Keratinocyte (primary cell): ENCODE measurements around the gene TBC1D10B. TPM values are rescaled to one million over a fixed set of nuclear protein-coding genes. Genes with fewer than 3 reads are reported as not detected.

Experiments used
- polyA plus RNA-seq, 5 experiments: library from polyadenylated mRNA; depleted of rRNA in 3 of 5; stranded (reverse) in 3 of 5; stranded (forward) in 1 of 5; unstranded in 1 of 5; fragments of >200 nt; gene quantifications; 1 replicate in 1 of 5; 2 replicates in 3 of 5; 3 replicates in 1 of 5; pipeline versions ENCODE4 v1.2.1 to v1.2.3, GENCODE V29; 2011 to 2012; ENCODE audit warnings: missing spikeins in 2 of 5, low read depth in 1 of 5, low replicate concordance in 1 of 5
- small RNA-seq, 3 experiments: library from RNA; depleted of rRNA; stranded (forward); fragments of <200 nt; gene quantifications; one replicate each; pipeline ENCODE3, GENCODE V24; 2012; ENCODE audit warnings: low read depth in 3 of 3, low replicate concordance in 1 of 3; ENCODE audit not compliant: insufficient read length in 3 of 3

The TBC1D10B gene
- polyA plus RNA-seq, 1 donor (not counting 4 experiments of a cell fraction or from before 2014, with no cell fraction given): 8.6 TPM

Small RNA genes within 50 kb of the gene (small RNA-seq; reads per million reads assigned to genes)
- 0.07 to 1.3 (median 0.33) reads per million in 3 experiments for gene RF00406

Other genes starting within 250 kb of the TBC1D10B start
- gene MAPK3, start 247.3 kb downstream of the TBC1D10B start, polyA plus RNA-seq: 42.0 to 64.9 TPM (median 60.8 TPM) in 3 replicates
- gene CORO1A, start 186.9 kb downstream of the TBC1D10B start, polyA plus RNA-seq: 2.8 to 5.5 TPM (median 3.0 TPM) in 3 replicates
- gene BOLA2B, start 176.8 kb downstream of the TBC1D10B start, polyA plus RNA-seq: 41.0 to 170 TPM (median 70.4 TPM) in 3 replicates
- gene SLX1A, start 176.6 kb downstream of the TBC1D10B start, polyA plus RNA-seq: 2.3 to 9.0 TPM (median 5.4 TPM) in 3 replicates
- 4.7 to 10.1 TPM (median 8.0 TPM) in 3 replicates for gene SULT1A3, start 171.2 kb downstream of the TBC1D10B start, polyA plus RNA-seq
- gene NPIPB13, start 122.0 kb downstream of the TBC1D10B start, polyA plus RNA-seq: 1.0 to 2.0 TPM (median 1.6 TPM) in 3 replicates
- 41.2 to 49.5 TPM (median 44.4 TPM) in 3 replicates for gene CD2BP2, start 15.2 kb downstream of the TBC1D10B start, polyA plus RNA-seq
- 0.82 TPM in 1 of 3 replicates, not detected in the others for gene MYL11, start 4.3 kb upstream of the TBC1D10B start, polyA plus RNA-seq
- gene SEPTIN1, start 12.1 kb upstream of the TBC1D10B start, polyA plus RNA-seq: 0.04 TPM in 1 of 3 replicates, not detected in the others
- 3.7 to 4.3 TPM (median 3.7 TPM) in 3 replicates for gene ZNF48, start 24.9 kb upstream of the TBC1D10B start, polyA plus RNA-seq
- 2.8 to 4.1 TPM (median 4.0 TPM) in 3 replicates for gene ZNF771, start 37.1 kb upstream of the TBC1D10B start, polyA plus RNA-seq
- gene DCTPP1, start 59.5 kb upstream of the TBC1D10B start, polyA plus RNA-seq: 68.5 to 95.8 TPM (median 88.5 TPM) in 3 replicates
- gene SEPHS2, start 75.4 kb upstream of the TBC1D10B start, polyA plus RNA-seq: 33.2 to 38.1 TPM (median 36.5 TPM) in 3 replicates
- gene ITGAL, start 102.2 kb upstream of the TBC1D10B start, polyA plus RNA-seq: not detected in 3 replicates
- gene ZNF768, start 156.1 kb upstream of the TBC1D10B start, polyA plus RNA-seq: 10.9 to 16.6 TPM (median 13.7 TPM) in 3 replicates
- gene ZNF747, start 164.4 kb upstream of the TBC1D10B start, polyA plus RNA-seq: 2.2 to 4.3 TPM (median 2.7 TPM) in 3 replicates
- 1.6 to 2.3 TPM (median 1.6 TPM) in 3 replicates for gene ZNF764, start 187.9 kb upstream of the TBC1D10B start, polyA plus RNA-seq
- 3.8 to 4.9 TPM (median 4.3 TPM) in 3 replicates for gene ZNF688, start 201.2 kb upstream of the TBC1D10B start, polyA plus RNA-seq
- gene ZNF785, start 215.2 kb upstream of the TBC1D10B start, polyA plus RNA-seq: 3.4 to 4.6 TPM (median 4.1 TPM) in 3 replicates
- gene ZNF689, start 239.9 kb upstream of the TBC1D10B start, polyA plus RNA-seq: 2.1 to 5.7 TPM (median 3.3 TPM) in 3 replicates